NCI-H2196 treated with DMSO at 0.1 percent for 48 hours (cell line): Measurements from ENCODE around the gene USF3.

Experiments used
- DNase-seq: peaks from one replicate; lab custom pipeline; 2025; ENCODE audit not compliant: unreplicated experiment; lab: John Stamatoyannopoulos, UW

Gene USF3, protein sequence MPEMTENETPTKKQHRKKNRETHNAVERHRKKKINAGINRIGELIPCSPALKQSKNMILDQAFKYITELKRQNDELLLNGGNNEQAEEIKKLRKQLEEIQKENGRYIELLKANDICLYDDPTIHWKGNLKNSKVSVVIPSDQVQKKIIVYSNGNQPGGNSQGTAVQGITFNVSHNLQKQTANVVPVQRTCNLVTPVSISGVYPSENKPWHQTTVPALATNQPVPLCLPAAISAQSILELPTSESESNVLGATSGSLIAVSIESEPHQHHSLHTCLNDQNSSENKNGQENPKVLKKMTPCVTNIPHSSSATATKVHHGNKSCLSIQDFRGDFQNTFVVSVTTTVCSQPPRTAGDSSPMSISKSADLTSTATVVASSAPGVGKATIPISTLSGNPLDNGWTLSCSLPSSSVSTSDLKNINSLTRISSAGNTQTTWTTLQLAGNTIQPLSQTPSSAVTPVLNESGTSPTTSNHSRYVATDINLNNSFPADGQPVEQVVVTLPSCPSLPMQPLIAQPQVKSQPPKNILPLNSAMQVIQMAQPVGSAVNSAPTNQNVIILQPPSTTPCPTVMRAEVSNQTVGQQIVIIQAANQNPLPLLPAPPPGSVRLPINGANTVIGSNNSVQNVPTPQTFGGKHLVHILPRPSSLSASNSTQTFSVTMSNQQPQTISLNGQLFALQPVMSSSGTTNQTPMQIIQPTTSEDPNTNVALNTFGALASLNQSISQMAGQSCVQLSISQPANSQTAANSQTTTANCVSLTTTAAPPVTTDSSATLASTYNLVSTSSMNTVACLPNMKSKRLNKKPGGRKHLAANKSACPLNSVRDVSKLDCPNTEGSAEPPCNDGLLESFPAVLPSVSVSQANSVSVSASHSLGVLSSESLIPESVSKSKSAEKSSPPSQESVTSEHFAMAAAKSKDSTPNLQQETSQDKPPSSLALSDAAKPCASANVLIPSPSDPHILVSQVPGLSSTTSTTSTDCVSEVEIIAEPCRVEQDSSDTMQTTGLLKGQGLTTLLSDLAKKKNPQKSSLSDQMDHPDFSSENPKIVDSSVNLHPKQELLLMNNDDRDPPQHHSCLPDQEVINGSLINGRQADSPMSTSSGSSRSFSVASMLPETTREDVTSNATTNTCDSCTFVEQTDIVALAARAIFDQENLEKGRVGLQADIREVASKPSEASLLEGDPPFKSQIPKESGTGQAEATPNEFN (N-terminal part only)

DNA sequence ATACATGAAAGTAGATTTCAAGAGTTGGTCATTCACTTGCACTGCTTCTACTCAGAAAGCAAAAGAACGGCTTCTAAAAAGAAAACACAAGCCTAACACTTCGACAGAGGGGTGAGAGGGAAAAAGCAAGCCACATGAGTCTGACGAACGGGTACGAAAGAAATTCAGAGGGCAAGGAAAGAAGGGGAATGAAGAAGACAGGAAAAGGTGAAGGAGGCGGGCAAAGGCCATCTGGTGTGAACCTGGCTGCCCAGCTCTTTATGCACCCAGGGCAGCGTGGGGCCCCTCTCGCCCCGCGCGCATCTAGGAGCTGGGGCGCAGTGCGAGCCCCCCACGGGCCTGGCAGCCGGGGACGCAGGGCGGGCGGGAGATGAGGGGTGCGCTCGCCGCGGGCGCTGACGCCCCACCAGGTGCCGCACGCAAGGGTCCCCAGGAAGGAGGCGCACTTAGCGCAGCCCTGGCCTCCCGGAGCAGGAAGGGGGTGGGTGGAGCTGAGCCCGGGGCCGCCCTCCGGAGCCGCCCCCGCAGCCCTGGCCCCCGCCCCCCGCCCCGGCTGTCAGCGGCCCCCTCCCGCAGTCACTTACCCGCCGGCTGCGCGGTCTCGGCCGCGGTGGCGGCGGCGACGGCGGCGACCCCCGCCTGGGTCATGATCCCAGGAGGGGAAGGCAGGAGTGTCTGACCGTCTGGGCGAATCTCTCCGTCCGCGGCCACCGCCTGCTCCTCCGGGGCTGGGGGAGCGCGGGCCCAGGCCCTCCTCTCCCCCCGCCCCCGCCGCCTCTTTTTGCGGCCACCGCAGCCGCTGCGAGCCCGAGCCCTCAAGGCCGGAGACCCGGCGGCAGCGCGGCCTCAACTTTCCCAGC, at the start of gene USF3:
TSS of gene USF3 (minus strand) at position 857 of the 860 bp plus-strand sequence. CDS start 21,764 bp downstream, outside the sequence.
- peak; percentile 37 for DNase-seq

DNA sequence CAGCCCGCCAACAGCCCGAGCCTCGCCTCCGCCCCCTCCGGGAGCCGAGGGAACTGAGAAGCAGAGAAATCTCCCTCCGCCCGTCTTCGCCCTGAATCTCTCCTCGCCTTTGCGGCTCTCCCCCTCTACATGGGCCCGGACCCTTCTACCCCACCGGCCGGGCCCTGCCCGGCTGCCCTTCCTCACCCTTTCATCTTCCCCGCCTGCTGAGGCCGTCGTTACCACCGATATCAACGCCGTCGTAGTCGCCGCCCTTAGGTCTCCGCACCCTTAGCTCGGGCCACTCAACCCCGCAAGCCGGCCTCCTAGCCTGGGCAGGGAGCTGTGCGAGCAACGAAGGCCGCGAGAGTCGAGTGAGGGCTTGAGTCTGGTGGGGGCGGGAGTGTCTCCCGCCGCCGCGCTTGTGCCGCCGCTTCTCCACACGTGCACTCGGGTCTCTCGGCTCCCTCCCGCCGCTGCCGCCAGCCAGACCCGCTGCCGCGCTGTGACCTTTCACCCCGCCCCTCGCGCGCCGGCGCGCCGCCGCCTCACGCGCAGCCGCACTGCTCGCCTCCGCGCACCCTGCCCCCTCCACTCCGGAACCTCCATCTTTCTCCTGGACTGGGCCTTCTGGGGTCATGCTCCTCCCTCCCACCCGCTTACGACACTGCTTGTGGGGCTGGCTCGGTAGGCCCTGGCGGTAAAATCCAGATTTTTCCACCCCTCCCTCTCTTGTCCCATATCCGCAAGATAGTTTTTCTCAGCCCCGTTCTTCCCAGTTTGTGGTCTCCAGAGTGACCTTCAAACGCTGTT, 49.5 kb upstream of the USF3 start, which contains the start of gene NAA50:
TSS of gene NAA50 (minus strand) at position 494 of the 792 bp plus-strand sequence. CDS start at position 194, 300 bp downstream.
- DNase-seq = peak; percentile 97

DNA sequence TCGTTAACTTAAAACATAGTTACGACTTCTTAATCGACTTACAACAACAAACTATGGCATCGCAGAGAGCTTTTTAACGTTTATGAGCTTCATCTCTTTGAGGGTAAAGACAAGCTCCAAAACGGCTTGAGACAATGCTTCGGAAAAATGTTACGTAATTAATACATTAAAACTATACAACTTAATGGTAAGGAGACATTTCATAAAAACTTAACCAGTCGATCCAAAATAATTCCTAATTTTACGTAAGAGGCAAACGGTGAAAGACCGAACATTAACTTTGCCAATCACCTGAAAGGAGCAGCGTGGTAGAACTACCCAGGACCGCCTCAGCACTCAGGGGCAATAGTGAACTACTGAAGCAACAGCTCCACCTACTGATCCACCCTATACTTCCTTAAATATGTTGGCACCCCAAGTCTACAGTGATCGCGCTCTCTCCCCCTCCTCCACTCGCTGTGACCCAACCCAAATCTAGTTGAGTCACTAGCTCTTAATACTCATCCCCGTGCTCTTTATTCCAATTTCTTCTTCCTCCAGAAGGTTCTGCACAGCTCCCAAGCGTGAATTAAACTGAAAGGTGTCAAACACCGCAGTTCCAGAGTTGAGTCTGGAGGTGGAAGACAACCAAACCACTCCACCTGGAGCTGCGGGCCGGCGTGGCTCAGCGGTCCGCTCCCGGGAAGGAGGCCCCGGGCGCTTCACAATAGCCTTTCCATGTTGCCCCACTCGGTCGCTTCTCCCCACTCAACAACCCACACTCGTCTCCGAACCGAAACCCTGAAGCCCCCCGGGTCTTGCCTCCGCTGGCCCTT, 48.7 kb upstream of the USF3 start:
- DNase-seq = peak; percentile 79

DNA sequence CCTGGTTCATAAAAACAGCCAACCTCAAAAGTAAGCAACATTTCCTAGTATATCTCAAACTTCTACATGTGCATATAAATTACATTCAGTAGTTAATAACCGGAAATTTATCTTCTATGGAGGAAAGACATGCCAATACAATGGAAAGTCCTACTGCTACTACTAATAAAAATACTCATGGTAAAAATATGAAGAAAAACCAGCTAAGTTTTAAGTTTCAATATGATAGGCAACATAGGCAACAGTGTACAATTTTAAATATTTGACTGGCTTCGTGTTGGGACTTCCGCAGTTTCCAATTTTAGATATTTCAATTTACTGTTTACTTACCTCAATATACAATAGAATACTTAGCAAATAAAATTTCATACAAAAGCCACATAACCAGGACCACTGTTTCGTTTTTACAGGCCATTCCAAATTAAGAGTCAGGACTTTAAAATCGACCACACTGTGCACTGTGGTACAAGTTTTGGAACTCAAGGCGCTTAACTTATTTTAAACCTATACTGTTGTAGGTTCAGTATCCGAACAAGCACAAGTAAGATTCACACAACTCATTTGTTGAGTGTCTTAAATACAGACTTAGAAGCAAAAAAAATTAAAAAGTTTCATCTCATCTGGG, 46.7 kb upstream of the USF3 start:
- DNase-seq = no peak

DNA sequence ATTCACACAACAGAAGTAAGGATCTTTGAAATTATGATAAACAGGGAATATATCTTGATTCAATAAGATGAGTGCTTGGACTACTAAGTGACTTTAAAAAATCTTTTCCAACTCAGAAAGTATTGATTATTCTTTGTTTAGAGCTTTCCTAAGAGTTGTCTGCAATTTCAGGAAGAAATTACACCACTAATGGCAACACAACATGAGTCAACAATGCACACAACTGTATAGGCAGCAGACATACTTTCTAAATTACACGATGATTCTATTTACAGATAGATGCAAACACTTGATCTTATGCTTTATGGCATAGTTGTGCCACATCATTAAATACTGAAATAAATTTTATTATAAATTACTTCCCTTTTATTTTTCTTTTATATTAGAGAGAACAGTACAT, 45.2 kb upstream of the USF3 start:
- DNase-seq = no peak

DNA sequence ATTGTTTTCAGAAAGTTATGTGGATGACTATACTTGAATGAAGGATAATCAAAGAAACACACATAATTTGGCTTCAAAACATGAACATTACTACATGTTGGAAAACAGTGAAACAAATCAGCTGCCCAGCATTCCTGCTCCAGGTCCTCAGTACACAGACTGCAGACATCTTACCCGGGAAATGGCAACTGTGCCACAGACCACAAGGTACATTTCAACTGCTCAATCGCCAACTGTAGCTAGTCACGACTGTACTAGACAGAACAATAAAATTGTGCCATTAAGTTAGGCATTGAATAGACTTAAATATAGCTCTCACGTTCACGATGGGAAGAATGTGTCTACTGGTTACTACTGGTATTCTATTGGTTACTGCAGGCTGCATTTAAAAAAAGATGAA, 44.6 kb upstream of the USF3 start:
- DNase-seq = no peak

DNA sequence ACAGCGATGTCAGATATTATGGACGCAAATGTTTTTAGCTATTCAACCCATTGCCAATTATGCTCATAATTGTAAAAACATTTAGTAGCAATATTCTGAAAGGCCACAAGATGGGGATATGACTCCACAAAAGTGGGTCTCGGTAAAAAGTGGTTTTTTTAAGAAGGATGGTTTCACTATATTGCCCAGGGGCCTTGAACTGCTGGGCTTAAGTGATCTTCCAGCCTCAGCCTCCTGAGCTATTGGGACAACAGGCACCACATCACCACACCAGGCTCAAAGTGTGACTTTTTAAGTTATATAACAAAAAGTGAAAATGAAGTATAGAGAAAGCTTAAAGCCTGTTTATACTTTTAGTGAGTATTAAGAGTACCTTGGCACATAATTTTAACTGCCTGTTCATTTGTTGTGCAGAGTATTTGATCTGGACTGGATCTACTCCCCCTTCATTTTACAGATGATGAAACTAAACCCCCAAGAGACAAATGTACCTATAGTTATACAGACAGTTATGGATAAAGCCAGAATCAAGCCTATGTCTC, 40.2 kb upstream of the USF3 start:
- DNase-seq = peak; percentile 20

DNA sequence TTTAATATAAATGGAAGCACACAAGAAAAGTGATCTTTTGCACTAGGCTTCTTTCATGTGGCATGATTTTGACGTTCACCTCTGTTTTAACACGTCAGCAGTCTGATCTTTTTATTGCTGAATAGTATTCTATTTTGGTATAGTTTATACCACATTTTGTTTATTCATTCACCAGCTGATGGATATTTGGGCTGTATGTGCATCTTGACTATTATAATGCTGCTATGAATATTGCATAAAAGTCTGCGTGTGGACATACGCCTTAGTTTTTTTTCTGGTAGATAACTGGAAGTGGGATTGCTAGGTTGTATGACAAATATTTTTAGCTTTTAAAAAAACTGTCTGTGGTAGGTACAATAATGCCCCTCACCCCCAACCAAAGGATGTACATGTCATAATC, 35.3 kb upstream of the USF3 start:
- DNase-seq = no peak

DNA sequence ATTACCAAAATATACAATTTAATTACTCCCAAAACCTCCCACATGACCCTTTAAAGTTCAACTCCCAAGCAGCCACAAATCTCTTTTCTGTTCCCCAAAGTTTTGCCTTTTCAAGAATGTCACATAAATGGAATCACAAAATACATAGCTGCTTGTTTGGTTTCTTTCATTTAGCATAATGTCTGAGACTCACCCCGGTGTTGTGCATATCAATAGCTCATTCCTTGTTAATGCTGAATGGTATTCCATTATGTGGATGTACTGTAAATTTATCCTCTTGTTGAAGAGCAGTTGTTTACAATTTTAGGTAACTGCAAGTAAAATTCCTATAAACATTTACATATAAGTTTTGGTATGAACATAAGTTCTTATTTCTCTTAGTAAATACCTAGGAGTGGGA, 34.1 kb upstream of the USF3 start:
- DNase-seq = no peak

DNA sequence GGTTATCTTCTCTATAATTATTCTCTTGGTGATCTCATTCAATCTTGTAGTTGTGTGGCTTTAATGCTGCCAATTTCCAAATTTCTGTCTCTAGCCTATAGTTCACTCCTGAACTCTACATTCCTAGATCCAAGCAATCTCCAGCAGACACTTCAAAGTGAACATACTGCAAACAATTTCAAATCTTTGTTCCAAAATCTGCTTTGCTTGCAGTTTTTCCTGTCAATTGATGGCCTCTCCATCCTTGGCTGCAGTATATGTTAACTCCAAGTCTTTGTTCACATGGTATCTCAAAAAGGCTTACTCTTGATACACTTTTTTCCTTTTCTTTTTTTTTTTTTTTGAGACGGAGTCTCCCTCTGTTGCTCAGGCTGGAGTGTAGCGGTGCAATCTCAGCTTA, 32.2 kb upstream of the USF3 start:
- no peak for DNase-seq

DNA sequence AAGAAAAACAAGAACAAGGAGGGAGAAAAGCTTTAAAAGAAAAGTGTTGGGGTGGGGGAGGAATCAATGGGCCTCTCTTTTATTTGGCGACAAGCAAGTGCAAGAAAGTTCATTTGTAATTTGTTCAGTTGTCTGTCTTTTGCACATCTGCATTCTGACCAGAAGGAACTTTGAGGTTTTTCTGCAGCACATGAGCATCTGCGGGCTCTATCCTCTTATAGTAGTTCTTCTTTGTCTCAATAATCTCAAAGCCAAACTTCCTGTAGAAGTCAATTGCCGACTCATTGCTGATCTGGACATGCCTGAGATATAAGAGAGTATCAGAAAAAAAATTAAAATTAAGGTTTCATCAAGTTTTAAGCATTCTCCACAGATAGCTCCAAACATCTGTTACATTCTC, 25.2 kb upstream of the USF3 start:
- no peak for DNase-seq

DNA sequence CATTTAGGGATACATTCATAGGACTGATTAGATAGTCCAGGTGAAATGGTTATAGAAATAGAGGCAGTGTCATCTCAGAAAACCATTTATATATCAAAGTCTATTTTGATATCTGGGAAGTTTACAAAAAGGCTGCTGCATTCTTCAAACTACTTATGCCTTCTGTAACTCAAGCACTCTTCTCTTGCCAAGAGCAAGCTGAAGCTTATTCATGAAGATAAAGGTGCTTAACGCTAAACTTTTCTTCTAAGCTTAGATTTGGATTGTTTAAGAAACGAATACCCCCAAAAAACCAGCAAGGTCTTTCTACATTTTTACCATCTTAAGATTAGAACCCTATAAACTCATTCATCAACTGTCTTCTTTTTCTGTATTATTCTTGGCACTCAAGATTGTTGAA, 23.3 kb upstream of the USF3 start:
- no peak for DNase-seq

DNA sequence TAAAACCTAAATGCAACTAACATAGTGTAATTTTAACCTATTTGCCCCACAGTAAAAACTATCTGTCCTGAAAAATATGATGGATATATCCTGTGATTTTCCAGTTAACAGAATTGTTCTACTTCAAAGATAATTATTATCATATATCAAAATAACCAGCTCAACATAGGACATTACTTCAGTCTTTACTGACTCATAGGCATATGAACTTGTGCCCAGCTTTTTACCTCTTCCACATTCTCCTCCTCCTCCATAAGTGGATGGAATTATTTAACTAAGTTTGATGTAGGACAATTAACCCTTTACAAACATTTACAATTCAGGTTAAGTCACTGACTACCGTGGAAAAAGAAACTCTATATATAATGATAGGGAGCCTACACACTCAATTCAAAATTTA, 22.9 kb upstream of the USF3 start:
- no peak for DNase-seq

DNA sequence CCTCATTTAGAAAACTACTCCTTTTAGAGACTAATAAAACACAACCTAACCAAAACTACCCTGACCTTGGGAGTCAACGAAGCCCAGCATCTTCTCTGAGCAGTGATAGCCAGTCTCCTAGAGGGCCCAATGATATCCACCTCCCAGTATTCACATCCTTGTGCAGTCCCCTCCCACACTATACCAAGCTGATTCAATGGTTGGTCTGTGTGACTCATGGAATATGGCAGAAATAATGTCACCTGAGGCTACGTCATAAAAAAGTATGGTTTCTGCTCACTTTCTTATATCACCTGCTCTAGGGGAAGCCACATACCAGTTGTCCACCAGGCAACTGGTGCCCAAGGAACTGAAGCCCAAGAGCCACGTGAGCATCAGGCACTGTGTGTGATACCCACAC, 21.4 kb upstream of the USF3 start:
- DNase-seq = no peak

DNA sequence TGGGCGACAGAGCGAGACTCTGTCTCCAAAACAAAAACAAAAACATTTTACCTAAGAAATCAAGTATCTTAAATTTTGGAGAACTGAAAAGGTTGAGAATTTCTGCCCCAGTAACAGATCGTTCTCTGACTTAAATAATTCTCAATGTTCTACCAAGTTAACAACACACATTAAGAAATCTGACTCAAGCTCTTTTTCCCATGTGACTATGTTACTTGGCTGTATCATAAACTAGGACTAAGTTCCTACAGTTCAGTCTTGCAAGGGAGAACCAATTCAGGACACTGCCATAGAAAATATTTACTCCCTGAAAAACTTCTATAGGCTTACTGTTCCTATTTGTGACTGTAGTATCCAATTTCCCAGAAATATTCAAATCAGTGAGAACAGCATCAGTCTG, 20.9 kb upstream of the USF3 start:
- no peak for DNase-seq

DNA sequence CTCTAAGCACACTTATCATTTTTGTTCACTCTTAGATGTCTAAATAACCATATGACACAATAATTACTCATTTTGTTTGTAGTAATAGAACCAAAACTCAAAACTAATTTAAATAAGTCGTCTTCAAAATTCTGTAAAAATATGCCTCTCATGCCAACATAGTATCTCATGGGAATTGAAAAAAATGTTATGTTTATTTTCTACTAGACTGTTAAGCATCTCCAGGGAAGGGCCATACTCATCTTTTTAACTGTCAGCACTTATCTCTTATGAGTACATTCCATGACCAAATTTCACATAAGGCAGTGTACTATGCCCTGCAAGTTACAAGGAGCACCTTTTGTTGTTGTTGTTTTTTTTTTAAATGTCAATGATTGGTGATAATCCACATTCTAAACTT, 18.3 kb upstream of the USF3 start:
- DNase-seq = no peak

DNA sequence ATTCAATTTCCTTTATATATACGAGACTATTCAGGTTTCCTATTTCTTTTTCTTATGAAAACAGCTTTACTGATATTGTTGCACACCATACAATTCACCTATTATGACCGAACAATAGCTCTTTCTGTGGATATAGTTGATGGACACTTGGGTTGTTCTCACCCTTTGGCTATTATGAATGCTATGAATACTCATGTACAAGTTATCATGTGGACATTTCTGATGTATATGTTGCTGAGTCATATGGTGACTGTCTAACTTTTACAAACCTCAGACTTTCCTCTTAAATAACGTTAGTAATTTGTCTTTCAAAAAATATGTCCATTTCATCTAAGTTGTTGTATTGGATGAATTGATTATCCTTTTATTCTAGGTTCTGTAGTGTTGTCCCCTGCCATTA, 15.7 kb upstream of the USF3 start:
- DNase-seq = no peak

DNA sequence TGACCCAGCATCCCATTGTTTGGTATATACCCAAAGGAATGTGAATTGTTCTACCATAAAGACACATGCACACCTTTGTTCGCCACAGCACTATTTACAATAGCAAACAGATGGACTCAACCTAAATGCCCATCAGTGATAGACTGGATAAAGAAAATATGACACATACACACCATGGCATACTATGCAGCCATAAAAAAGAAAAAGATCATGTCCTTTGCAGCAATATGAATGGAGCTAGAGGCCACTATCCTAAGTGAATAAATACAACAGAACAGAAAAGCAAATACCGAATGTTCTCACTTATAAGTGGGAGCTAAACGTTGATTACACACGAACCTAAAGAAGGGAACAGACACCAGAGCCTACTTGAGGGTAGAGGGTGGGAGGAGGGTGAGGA, 11.4 kb upstream of the USF3 start:
- DNase-seq = no peak
